Hepatocyte (in vitro differentiated cells): Measurements from ENCODE around the gene MAD1L1. TPM values are rescaled to one million over a fixed set of nuclear protein-coding genes. Genes with fewer than 3 reads are reported as not detected.
"Not testable (repeated sequence)": the region's sequence is repeated elsewhere in the genome, so short reads cannot be mapped to it uniquely, and the experiment has no call there.

ENCODE experiments used
- DNase-seq: peaks from one replicate; pipeline ENCODE4 v3.0.0-alpha.2; 2016; ENCODE audit warnings: low spot score
- H2AFZ ChIP-seq: fragments of 200-600 bp; sonication (generic); 2 replicates; pipeline ENCODE4 v1.6.0; 2016; ENCODE audit warnings: antibody characterized with exemption, mild to moderate bottlenecking
- H3K27ac ChIP-seq: fragments of 200-600 bp; sonication (generic); 2 replicates; pipeline ENCODE4 v1.5.1; 2016; ENCODE audit warnings: mild to moderate bottlenecking
- H3K27me3 ChIP-seq: fragments of 200-600 bp; sonication (generic); 2 replicates; pipeline ENCODE4 v1.6.1; 2016
- H3K36me3 ChIP-seq: fragments of 200-600 bp; sonication (generic); replicated peaks from 2 replicates; pipeline ENCODE4 v1.5.1; 2016; ENCODE audit warnings: low read depth; ENCODE audit not compliant: insufficient read depth
- H3K4me1 ChIP-seq: fragments of 200-600 bp; sonication (generic); 2 replicates; pipeline ENCODE4 v1.5.1; 2016; ENCODE audit warnings: mild to moderate bottlenecking, moderate library complexity; ENCODE audit not compliant: insufficient read depth
- H3K4me2 ChIP-seq: fragments of 200-600 bp; sonication (generic); 2 replicates; pipeline ENCODE4 v1.6.0; 2016
- H3K4me3 ChIP-seq: fragments of 200-600 bp; sonication (generic); 2 replicates; pipeline ENCODE4 v1.5.1; 2016; ENCODE audit warnings: mild to moderate bottlenecking
- H3K79me2 ChIP-seq: fragments of 200-600 bp; sonication (generic); 2 replicates; pipeline ENCODE4 v1.6.0; 2017; ENCODE audit warnings: mild to moderate bottlenecking
- H3K9me2 ChIP-seq: fragments of 200-600 bp; sonication (generic); replicated peaks from 2 replicates; pipeline ENCODE4 v1.6.0; 2017; ENCODE audit warnings: mild to moderate bottlenecking; ENCODE audit not compliant: insufficient read depth
- H3K9me3 ChIP-seq: fragments of 200-600 bp; sonication (generic); 2 replicates; pipeline ENCODE4 v1.5.1; 2016; ENCODE audit warnings: low read depth, mild to moderate bottlenecking
- H4K20me1 ChIP-seq: fragments of 200-600 bp; sonication (generic); 2 replicates; pipeline ENCODE4 v1.6.0; 2016; ENCODE audit warnings: mild to moderate bottlenecking; ENCODE audit not compliant: insufficient read depth, poor library complexity, severe bottlenecking
- EZH2 ChIP-seq: fragments of 200-600 bp; sonication (generic); IDR thresholded peaks from 2 replicates; pipeline ENCODE4 v1.6.1; 2016; ENCODE audit warnings: antibody characterized with exemption, mild to moderate bottlenecking, borderline replicate concordance
- EZH2phosphoT487 ChIP-seq: fragments of 200-600 bp; sonication (generic); IDR thresholded peaks from one replicate; pipeline ENCODE4 v1.6.1; 2018; ENCODE audit warnings: antibody characterized with exemption, mild to moderate bottlenecking, low read depth, moderate library complexity; ENCODE audit not compliant: unreplicated experiment, severe bottlenecking
- WGBS: methylation state at CpG from one replicate; pipeline ENCODE4 v1.1.6; 2016; ENCODE audit warnings: low lambda C conversion rate; ENCODE audit errors: missing lambda C conversion rate; 5-methylcytosine and 5-hydroxymethylcytosine counted together
- polyA plus RNA-seq: library from polyadenylated mRNA; unstranded; fragments of >200 nt; fragmentation: Nextera tagmentation; extraction: Ambion mirVana; gene quantifications from 2 replicates; pipeline ENCODE4 v1.2.1, GENCODE V29; 2016
- total RNA-seq: library from RNA; depleted of rRNA; stranded (reverse); fragments of >200 nt; gene quantifications from 2 replicates; pipeline ENCODE4 v1.2.3, GENCODE V29; 2014
- TF ChIP-seq, protein P1 (sequence below): fragments of 200-600 bp; sonication (generic); IDR thresholded peaks from 2 replicates; pipeline ENCODE4 v1.5.1; 2016; ENCODE audit warnings: antibody characterized with exemption, mild to moderate bottlenecking; ENCODE audit not compliant: poor library complexity

Gene MAD1L1
- total and polyA plus RNA-seq, 2 experiments from 2014 or later: 30.7 to 31.0 TPM

DNA sequence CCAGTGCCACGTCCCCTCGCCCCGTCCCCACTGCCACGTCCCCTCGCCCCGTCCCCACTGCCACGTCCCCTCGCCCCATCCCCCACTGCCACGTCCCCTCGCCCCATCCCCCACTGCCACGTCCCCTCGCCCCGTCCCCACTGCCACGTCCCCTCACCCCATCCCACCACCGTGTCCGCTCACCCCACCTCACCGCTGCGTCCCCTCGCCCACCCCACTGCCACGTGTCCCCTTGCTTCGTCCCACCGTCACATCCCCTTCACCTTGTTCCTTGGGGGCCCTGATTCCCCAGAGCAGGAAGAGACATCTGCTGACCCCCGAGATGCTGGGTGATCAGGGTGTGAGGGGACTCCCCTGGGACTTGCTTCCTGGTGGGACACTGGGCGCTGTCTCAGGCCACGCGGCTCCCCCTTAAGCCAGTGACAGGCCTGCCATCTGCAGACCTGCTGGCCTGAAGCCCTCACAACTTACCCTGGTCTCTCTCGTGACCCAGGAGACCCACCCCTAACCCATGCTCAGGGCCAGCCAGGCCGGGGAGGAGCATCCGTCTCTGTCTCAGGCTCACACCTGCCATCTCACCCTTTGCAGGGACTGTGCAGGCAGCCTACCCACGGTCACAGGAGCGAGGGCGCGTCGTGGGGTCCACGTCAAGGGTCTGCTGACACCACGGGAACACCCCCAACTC is 302.2 kb downstream of the MAD1L1 start:
- Histone ChIP-seq H3K36me3 (no peaks in the 10 kb centered on the region), H3K27me3 (no peaks in the 10 kb centered on the region), H3K9me2 (no peaks in the 10 kb centered on the region), H2AFZ (no peak overlapping the region), H4K20me1 (peaks cover 3% of the 10 kb centered on the region), H3K79me2 (no peaks in the 10 kb centered on the region), H3K9me3 (no peaks in the 10 kb centered on the region), H3K27ac (no peak overlapping the region), H3K4me3 (no peak overlapping the region), H3K4me2 (no peak overlapping the region), H3K4me1 (no peaks in the 10 kb centered on the region)
- WGBS: 97% methylated on average over 18 of the region's 36 CpGs
- TF ChIP-seq EZH2phosphoT487 (no peak), EZH2 (no peak)
- TF ChIP-seq, protein P1, sequence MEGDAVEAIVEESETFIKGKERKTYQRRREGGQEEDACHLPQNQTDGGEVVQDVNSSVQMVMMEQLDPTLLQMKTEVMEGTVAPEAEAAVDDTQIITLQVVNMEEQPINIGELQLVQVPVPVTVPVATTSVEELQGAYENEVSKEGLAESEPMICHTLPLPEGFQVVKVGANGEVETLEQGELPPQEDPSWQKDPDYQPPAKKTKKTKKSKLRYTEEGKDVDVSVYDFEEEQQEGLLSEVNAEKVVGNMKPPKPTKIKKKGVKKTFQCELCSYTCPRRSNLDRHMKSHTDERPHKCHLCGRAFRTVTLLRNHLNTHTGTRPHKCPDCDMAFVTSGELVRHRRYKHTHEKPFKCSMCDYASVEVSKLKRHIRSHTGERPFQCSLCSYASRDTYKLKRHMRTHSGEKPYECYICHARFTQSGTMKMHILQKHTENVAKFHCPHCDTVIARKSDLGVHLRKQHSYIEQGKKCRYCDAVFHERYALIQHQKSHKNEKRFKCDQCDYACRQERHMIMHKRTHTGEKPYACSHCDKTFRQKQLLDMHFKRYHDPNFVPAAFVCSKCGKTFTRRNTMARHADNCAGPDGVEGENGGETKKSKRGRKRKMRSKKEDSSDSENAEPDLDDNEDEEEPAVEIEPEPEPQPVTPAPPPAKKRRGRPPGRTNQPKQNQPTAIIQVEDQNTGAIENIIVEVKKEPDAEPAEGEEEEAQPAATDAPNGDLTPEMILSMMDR: no peak
- no peak for DNase-seq

DNA sequence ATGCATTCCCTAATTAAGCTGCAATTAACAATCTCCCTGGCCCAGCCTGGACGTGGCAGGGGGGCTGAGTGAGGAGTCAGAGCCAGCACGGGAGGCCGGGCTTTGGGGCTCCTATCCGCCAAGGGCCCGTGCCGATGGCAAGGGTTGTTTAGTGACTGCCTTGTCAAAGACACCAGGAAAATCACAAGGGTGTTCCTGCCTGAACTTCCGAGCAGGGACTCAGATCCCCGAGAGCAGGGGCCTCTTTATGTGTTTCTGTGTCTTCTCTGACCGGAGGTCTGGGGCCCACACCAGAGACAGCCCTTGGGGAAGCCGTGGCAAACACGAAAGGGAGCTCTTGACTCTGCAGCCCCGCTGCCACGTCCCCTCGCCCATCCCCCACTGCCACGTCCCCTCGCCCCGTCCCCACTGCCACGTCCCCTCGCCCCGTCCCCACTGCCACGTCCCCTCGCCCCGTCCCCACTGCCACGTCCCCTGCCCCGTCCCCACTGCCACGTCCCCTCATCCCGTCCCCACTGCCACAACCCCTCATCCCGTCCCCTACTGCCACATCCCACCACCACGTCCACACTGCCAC is 303.3 kb downstream of the MAD1L1 start:
- not testable (repeated sequence) for H3K4me2 ChIP-seq, DNase-seq, H3K4me3 ChIP-seq, H4K20me1 ChIP-seq, H3K27me3 ChIP-seq, H3K4me1 ChIP-seq, H3K9me3 ChIP-seq, H3K36me3 ChIP-seq, H3K9me2 ChIP-seq, H3K27ac ChIP-seq, H2AFZ ChIP-seq, H3K79me2 ChIP-seq
- WGBS: 95% methylated on average over 9 of the region's 29 CpGs

DNA sequence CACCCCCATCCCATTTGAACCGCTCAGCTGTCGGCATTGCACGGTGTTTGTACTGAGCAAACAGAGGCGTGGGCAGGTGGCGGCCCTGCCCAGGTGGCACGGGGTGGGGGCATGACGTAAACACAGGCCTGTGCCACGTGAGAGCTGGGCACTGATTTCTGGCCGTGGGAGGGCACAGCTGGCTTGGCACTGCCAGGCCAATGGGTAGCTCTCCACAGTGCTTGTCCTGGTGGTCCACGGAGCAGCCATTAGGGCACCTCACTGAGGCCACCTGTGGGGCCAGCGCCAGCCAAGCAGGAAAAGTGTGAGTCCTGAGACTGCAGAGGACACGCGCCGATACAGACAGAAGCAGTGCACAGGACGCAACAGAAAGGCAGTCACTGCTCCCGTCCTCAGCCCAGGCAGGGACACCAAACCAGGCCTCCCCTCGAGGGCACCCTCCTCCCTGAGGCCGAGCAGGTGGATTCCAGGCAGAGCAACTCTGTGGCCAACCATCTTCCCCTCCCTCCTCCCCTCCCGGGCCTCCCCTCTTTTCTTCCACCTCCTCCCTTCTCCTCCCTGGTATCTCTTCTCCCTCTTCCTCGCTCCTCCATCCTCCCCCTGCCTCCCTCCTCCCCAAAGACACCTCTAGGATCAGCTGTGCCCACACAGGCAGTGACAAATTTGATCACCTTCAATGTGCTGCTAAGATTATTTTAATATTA is 303.9 kb downstream of the MAD1L1 start:
- H4K20me1 ChIP-seq: peaks cover 3% of the 10 kb centered on the region
- no peak overlapping the region for H3K4me2 ChIP-seq
- H3K4me1 ChIP-seq: no peaks in the 10 kb centered on the region
- no peaks in the 10 kb centered on the region for H3K36me3 ChIP-seq
- no peaks in the 10 kb centered on the region for H3K9me2 ChIP-seq
- WGBS: 95% methylated on average over 17 of the region's 20 CpGs
- no peak for DNase-seq
- no peak overlapping the region for H3K4me3 ChIP-seq
- H2AFZ ChIP-seq: no peak overlapping the region
- no peaks in the 10 kb centered on the region for H3K79me2 ChIP-seq
- no peak overlapping the region for H3K27ac ChIP-seq
- TF ChIP-seq EZH2phosphoT487 (no peak), EZH2 (no peak)
- TF ChIP-seq, protein P1: no peak
- H3K27me3 ChIP-seq: no peaks in the 10 kb centered on the region
- H3K9me3 ChIP-seq: no peaks in the 10 kb centered on the region
